ENCODE measurements around the gene GJD2. TPM values are rescaled to one million over a fixed set of nuclear protein-coding genes. Genes with fewer than 3 reads are reported as not detected.

Gene GJD2
- total RNA-seq, 1 donor: not detected

- Histone ChIP-seq H3K9me3 (ENCODE audit: low read depth, low read length) (no peaks in the 10 kb centered on the region), H3K4me3 (ENCODE audit: low read length) (no peak overlapping the region), H3K27me3 (ENCODE audit: insufficient read depth, low read length) (peaks cover 68% of the 10 kb centered on the region), H3K4me1 (ENCODE audit: insufficient read depth, low read length) (no peaks in the 10 kb centered on the region)
Measured at GRCh38 chr15:34754171-34754601, 612 bp downstream of the GJD2 start.

GRCh38 chr15:34753236-34753894 is 1.4 kb downstream of the GJD2 start:
- Histone ChIP-seq H3K9me3 (ENCODE audit: low read depth, low read length) (no peaks in the 10 kb centered on the region), H3K27me3 (ENCODE audit: insufficient read depth, low read length) (peaks cover 61% of the 10 kb centered on the region), H3K4me1 (ENCODE audit: insufficient read depth, low read length) (no peaks in the 10 kb centered on the region), H3K4me3 (ENCODE audit: low read length) (no peak overlapping the region)

- H3K4me3 ChIP-seq (ENCODE audit: low read length): no peak overlapping the region
- peaks cover 29% of the 10 kb centered on the region for H3K27me3 ChIP-seq (ENCODE audit: insufficient read depth, low read length)
- no peaks in the 10 kb centered on the region for H3K9me3 ChIP-seq (ENCODE audit: low read depth, low read length)
- no peaks in the 10 kb centered on the region for H3K4me1 ChIP-seq (ENCODE audit: insufficient read depth, low read length)
Measured at GRCh38 chr15:34749691-34750090, 5.1 kb downstream of the GJD2 start.

GRCh38 chr15:34739346-34739745 is 15.5 kb downstream of the GJD2 start:
- no peak overlapping the region for H3K4me3 ChIP-seq (ENCODE audit: low read length)
- H3K27me3 ChIP-seq (ENCODE audit: insufficient read depth, low read length): no peaks in the 10 kb centered on the region
- no peaks in the 10 kb centered on the region for H3K9me3 ChIP-seq (ENCODE audit: low read depth, low read length)
- H3K4me1 ChIP-seq (ENCODE audit: insufficient read depth, low read length): no peaks in the 10 kb centered on the region

GRCh38 chr15:34738002-34738401 is 16.8 kb downstream of the GJD2 start:
- Histone ChIP-seq H3K4me3 (ENCODE audit: low read length) (no peak overlapping the region), H3K27me3 (ENCODE audit: insufficient read depth, low read length) (no peaks in the 10 kb centered on the region), H3K9me3 (ENCODE audit: low read depth, low read length) (no peaks in the 10 kb centered on the region), H3K4me1 (ENCODE audit: insufficient read depth, low read length) (no peaks in the 10 kb centered on the region)

GRCh38 chr15:34737477-34737876 is 17.3 kb downstream of the GJD2 start:
- H3K27me3 ChIP-seq (ENCODE audit: insufficient read depth, low read length): no peaks in the 10 kb centered on the region
- H3K9me3 ChIP-seq (ENCODE audit: low read depth, low read length): no peaks in the 10 kb centered on the region
- no peaks in the 10 kb centered on the region for H3K4me1 ChIP-seq (ENCODE audit: insufficient read depth, low read length)
- no peak overlapping the region for H3K4me3 ChIP-seq (ENCODE audit: low read length)

- Histone ChIP-seq H3K4me3 (ENCODE audit: low read length) (no peak overlapping the region), H3K4me1 (ENCODE audit: insufficient read depth, low read length) (no peaks in the 10 kb centered on the region), H3K9me3 (ENCODE audit: low read depth, low read length) (no peaks in the 10 kb centered on the region), H3K27me3 (ENCODE audit: insufficient read depth, low read length) (no peaks in the 10 kb centered on the region)
Measured at GRCh38 chr15:34734303-34734702, 20.5 kb downstream of the GJD2 start.

- no peaks in the 10 kb centered on the region for H3K9me3 ChIP-seq (ENCODE audit: low read depth, low read length)
- no peaks in the 10 kb centered on the region for H3K4me1 ChIP-seq (ENCODE audit: insufficient read depth, low read length)
- H3K27me3 ChIP-seq (ENCODE audit: insufficient read depth, low read length): no peaks in the 10 kb centered on the region
- no peak overlapping the region for H3K4me3 ChIP-seq (ENCODE audit: low read length)
Measured at GRCh38 chr15:34733621-34734020, 21.2 kb downstream of the GJD2 start.

GRCh38 chr15:34732430-34732829 is 22.4 kb downstream of the GJD2 start:
- no peak overlapping the region for H3K4me3 ChIP-seq (ENCODE audit: low read length)
- no peaks in the 10 kb centered on the region for H3K27me3 ChIP-seq (ENCODE audit: insufficient read depth, low read length)
- H3K4me1 ChIP-seq (ENCODE audit: insufficient read depth, low read length): no peaks in the 10 kb centered on the region
- no peaks in the 10 kb centered on the region for H3K9me3 ChIP-seq (ENCODE audit: low read depth, low read length)

GRCh38 chr15:34730701-34731100 is 24.1 kb downstream of the GJD2 start:
- H3K4me3 ChIP-seq (ENCODE audit: low read length): no peak overlapping the region
- no peaks in the 10 kb centered on the region for H3K27me3 ChIP-seq (ENCODE audit: insufficient read depth, low read length)
- no peaks in the 10 kb centered on the region for H3K4me1 ChIP-seq (ENCODE audit: insufficient read depth, low read length)
- H3K9me3 ChIP-seq (ENCODE audit: low read depth, low read length): no peaks in the 10 kb centered on the region

- Histone ChIP-seq H3K4me1 (ENCODE audit: insufficient read depth, low read length) (no peaks in the 10 kb centered on the region), H3K4me3 (ENCODE audit: low read length) (no peak overlapping the region)
Measured at GRCh38 chr15:34729886-34730285, 24.9 kb downstream of the GJD2 start.

GRCh38 chr15:34729056-34729455 is 25.7 kb downstream of the GJD2 start:
- no peaks in the 10 kb centered on the region for H3K4me1 ChIP-seq (ENCODE audit: insufficient read depth, low read length)
- H3K4me3 ChIP-seq (ENCODE audit: low read length): no peak overlapping the region
- no peaks in the 10 kb centered on the region for H3K27me3 ChIP-seq (ENCODE audit: insufficient read depth, low read length)
- H3K9me3 ChIP-seq (ENCODE audit: low read depth, low read length): no peaks in the 10 kb centered on the region

More at GRCh38 chr15:34729886-34730285, 24.9 kb downstream of the GJD2 start:
- H3K9me3 ChIP-seq (ENCODE audit: low read depth, low read length): no peaks in the 10 kb centered on the region
- H3K27me3 ChIP-seq (ENCODE audit: insufficient read depth, low read length): no peaks in the 10 kb centered on the region

- Histone ChIP-seq H3K4me3 (ENCODE audit: low read length) (no peak overlapping the region), H3K27me3 (ENCODE audit: insufficient read depth, low read length) (peaks cover 15% of the 10 kb centered on the region), H3K9me3 (ENCODE audit: low read depth, low read length) (no peaks in the 10 kb centered on the region), H3K4me1 (ENCODE audit: insufficient read depth, low read length) (no peaks in the 10 kb centered on the region)
Measured at GRCh38 chr15:34726406-34727100, 28.2 kb downstream of the GJD2 start.

GRCh38 chr15:34725556-34725955 is 29.2 kb downstream of the GJD2 start:
- H3K27me3 ChIP-seq (ENCODE audit: insufficient read depth, low read length): peaks cover 20% of the 10 kb centered on the region
- H3K9me3 ChIP-seq (ENCODE audit: low read depth, low read length): no peaks in the 10 kb centered on the region
- no peaks in the 10 kb centered on the region for H3K4me1 ChIP-seq (ENCODE audit: insufficient read depth, low read length)
- H3K4me3 ChIP-seq (ENCODE audit: low read length): no peak overlapping the region

GRCh38 chr15:34724481-34724880 is 30.3 kb downstream of the GJD2 start:
- H3K4me1 ChIP-seq (ENCODE audit: insufficient read depth, low read length): no peaks in the 10 kb centered on the region
- H3K4me3 ChIP-seq (ENCODE audit: low read length): no peak overlapping the region
- peaks cover 20% of the 10 kb centered on the region for H3K27me3 ChIP-seq (ENCODE audit: insufficient read depth, low read length)
- H3K9me3 ChIP-seq (ENCODE audit: low read depth, low read length): no peaks in the 10 kb centered on the region

GRCh38 chr15:34722439-34722836 is 32.4 kb downstream of the GJD2 start:
- Histone ChIP-seq H3K9me3 (ENCODE audit: low read depth, low read length) (no peaks in the 10 kb centered on the region), H3K27me3 (ENCODE audit: insufficient read depth, low read length) (peaks cover 26% of the 10 kb centered on the region), H3K4me3 (ENCODE audit: low read length) (no peak overlapping the region), H3K4me1 (ENCODE audit: insufficient read depth, low read length) (no peaks in the 10 kb centered on the region)

Measured in mononuclear cell (primary cell).